Heart right ventricle (tissue), 16 donors: ENCODE results near the gene KRTAP23-1. TPM values are rescaled to one million over a fixed set of nuclear protein-coding genes. Genes with fewer than 3 reads are reported as not detected.

Experiments used
- ATAC-seq, 8 donors: fragments of 200-7000 bp; cut with Tn5 transposase; one replicate each; pipeline ENCODE4 v1.9.1; 2020; ENCODE audit warnings: mild to moderate bottlenecking in 8 of 8, moderate library complexity in 8 of 8, moderate number of reproducible peaks in 1 of 8
- DNase-seq, 2 donors: peaks; one replicate each; pipeline ENCODE4 v3.0.0-alpha.2; 2020
- H3K27ac ChIP-seq, 10 donors: fragments of 200-600 bp; sonication (generic) in 2 of 10; one replicate each; pipeline versions ENCODE4 v1.5.0 to v1.8.0; 2020 to 2022; ENCODE audit warnings: mild to moderate bottlenecking in 3 of 10
- H3K27me3 ChIP-seq, 7 donors: fragments of 200-600 bp; one replicate each; pipeline ENCODE4 v1.8.0; 2021 to 2022; ENCODE audit warnings: mild to moderate bottlenecking in 2 of 7
- H3K36me3 ChIP-seq, 9 donors: fragments of 200-600 bp; sonication (generic) in 1 of 9; one replicate each; pipeline versions ENCODE4 v1.5.0 to v1.8.0; 2020 to 2022; ENCODE audit warnings: mild to moderate bottlenecking in 2 of 9
- H3K4me1 ChIP-seq, 9 donors: fragments of 200-600 bp; sonication (generic) in 1 of 9; one replicate each; pipeline versions ENCODE4 v1.5.0 to v1.8.0; 2020 to 2022; ENCODE audit warnings: mild to moderate bottlenecking in 4 of 9
- H3K4me3 ChIP-seq, 10 donors: fragments of 200-600 bp; sonication (generic) in 2 of 10; one replicate each; pipeline versions ENCODE4 v1.5.0 to v1.8.0; 2020 to 2022; ENCODE audit warnings: mild to moderate bottlenecking in 7 of 10, moderate library complexity in 2 of 10
- H3K9me3 ChIP-seq, 11 donors: fragments of 200-600 bp in 10 of 11; sonication (generic) in 2 of 11; one replicate each; pipeline versions ENCODE4 v1.5.0 to v1.8.0; 2013 to 2022; ENCODE audit warnings: mild to moderate bottlenecking in 2 of 11, control low read depth in 1 of 11, moderate library complexity in 1 of 11
- WGBS, 2 donors: extraction: QIAGEN DNeasy Blood & Tissue Kit; methylation state at CpG; one replicate each; pipeline ENCODE4 v1.1.7; 2013; ENCODE audit warnings: inconsistent platforms in 1 of 2; 5-methylcytosine and 5-hydroxymethylcytosine counted together
- intact Hi-C, 10 donors: fragments of 100-400 bp; cut with DNase I; formaldehyde crosslinking; loops; one replicate each; pipeline versions ENCODE4 v1.11.1 to v1.14.2; 2022
- polyA plus RNA-seq, 2 donors: library from polyadenylated mRNA; stranded (reverse); fragments of 200-250 nt; gene quantifications; one replicate each; pipeline ENCODE4 v1.2.3, GENCODE V29; 2013
- total RNA-seq, 10 donors: library from RNA; stranded (reverse); fragmentation: NEBNext Ultra II Directional in 3 of 10; extraction: Animal tissue kit (Norgen Biotek cat#: 25700) in 3 of 10; gene quantifications; one replicate each; pipeline versions ENCODE4 v1.2.1 to v1.2.4, GENCODE V29; 2021 to 2023
- TF ChIP-seq, protein P1 (sequence below), 9 donors: fragments of 200-600 bp; sonication (generic) in 2 of 9; IDR thresholded peaks; one replicate each; pipeline versions ENCODE4 v1.5.0 to v1.8.0; 2021 to 2022; ENCODE audit warnings: antibody characterized with exemption in 9 of 9, mild to moderate bottlenecking in 5 of 9, moderate library complexity in 1 of 9
- donor health status: Arrhythmogenic right ventricular cardiomyopathy.
- donor health status: ischemic (EF 13 %, LVEDD 7.1; RV severe dilation, severe dysfunction).
- donor health status: healthy with polysubstance abuse.
- donor health status: DM: no; HTN: yes; CAD: no.
- donor health status: DM: no; HTN: no; CAD: no.
- donor health status: ischemic (EF 25% LVEDD 6.9; RV normal size, moderate dysfunction).
- donor health status: ischemic (EF 25% LVEDD 5.7; RV mildly dilated, moderate dysfunction).
- donor health status: healthy.
- donor health status: DM: yes; HTN: yes; CAD: no.
- donor health status: Ischemic cardiomyopathy.
- donor health status: ischemic (EF 35%, LVEDD 5.7; RV mildly dilated, moderate dysfunction).
- donor health status: nonischemic (EF 11% LVEDD 7.7; RV severe dilation, severe dysfunction).
- donor health status: DM: yes; HTN: yes; CAD: no.
- donor health status: PGD.
- donor health status: ischemic (EF 29% LVEDD 5.4; RV normal size, mild dysfunction).
- donor health status: nonischemic (EF 23%, LVEDD 6.1; RV moderate dilation, normal function).

Gene KRTAP23-1
- total and polyA plus RNA-seq, 12 donors, result not detected

DNA sequence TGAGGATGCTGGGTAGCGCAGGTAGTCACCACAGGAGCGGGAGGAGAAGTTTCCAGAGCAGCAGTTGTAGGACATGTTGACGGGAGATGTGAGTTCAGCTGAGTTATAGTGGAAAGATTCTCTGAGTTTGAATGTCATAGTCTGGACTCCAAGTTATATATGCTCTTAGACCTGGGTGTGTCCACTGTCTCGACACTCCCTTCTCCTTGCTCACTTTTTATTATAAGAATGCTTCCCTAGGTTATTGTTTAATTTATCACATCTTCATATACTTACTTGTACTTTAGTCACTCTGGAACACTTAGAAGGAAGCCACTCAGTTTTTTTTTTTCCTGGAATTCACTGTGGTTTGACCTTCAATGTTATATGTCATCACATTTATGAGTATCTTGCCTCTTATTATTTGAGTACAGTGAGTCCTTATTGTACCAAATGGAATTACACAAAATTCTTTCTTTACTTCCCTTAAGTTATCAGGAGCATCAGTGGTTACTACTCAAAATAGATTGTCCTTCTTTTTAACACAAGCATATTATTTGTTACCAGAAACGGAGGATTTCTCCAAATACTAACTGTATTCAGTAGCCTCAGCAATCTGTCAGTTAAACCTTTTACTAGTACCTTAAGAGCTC, 23.8 kb upstream of the KRTAP23-1 start, which contains the start of gene KRTAP13-2:
TSS of gene KRTAP13-2 (minus strand) at position 133 of the 632 bp plus-strand sequence. CDS start at position 75, 58 bp downstream.
- no peak within 1 kb of the TSS for H3K4me3 ChIP-seq
- TF ChIP-seq, protein P1, sequence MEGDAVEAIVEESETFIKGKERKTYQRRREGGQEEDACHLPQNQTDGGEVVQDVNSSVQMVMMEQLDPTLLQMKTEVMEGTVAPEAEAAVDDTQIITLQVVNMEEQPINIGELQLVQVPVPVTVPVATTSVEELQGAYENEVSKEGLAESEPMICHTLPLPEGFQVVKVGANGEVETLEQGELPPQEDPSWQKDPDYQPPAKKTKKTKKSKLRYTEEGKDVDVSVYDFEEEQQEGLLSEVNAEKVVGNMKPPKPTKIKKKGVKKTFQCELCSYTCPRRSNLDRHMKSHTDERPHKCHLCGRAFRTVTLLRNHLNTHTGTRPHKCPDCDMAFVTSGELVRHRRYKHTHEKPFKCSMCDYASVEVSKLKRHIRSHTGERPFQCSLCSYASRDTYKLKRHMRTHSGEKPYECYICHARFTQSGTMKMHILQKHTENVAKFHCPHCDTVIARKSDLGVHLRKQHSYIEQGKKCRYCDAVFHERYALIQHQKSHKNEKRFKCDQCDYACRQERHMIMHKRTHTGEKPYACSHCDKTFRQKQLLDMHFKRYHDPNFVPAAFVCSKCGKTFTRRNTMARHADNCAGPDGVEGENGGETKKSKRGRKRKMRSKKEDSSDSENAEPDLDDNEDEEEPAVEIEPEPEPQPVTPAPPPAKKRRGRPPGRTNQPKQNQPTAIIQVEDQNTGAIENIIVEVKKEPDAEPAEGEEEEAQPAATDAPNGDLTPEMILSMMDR (IDR thresholded peaks at IDR 0.05), result no peak
- ATAC-seq, result no peak
- no peak within 1 kb of the TSS for H3K27ac ChIP-seq
- no peaks in the 10 kb centered on the region for H3K27me3 ChIP-seq
- no peak for DNase-seq
- intact Hi-C loops, result no loop called here
- WGBS, 2 donors, result 85 to 86% methylated on average over 5 of the region's 5 CpGs
- H3K36me3 ChIP-seq, result no peaks in the 10 kb centered on the region
- no peaks in the 10 kb centered on the region for H3K4me1 ChIP-seq
- H3K9me3 ChIP-seq, result peaks cover 0 to 7% (median 0%) of the 10 kb centered on the region in 11 donors

- TF ChIP-seq, protein P1 (IDR thresholded peaks at IDR 0.05), result no peak
- ATAC-seq, result no peak
- Histone ChIP-seq H3K27me3 (no peaks in the 10 kb centered on the region), H3K9me3 (no peaks in the 10 kb centered on the region), H3K4me1 (no peaks in the 10 kb centered on the region), H3K27ac (no peak overlapping the region), H3K4me3 (no peak overlapping the region), H3K36me3 (no peaks in the 10 kb centered on the region)
- 63 to 64% methylated on average over 3 of the region's 3 CpGs for WGBS, 2 donors
- intact Hi-C loops, result no loop called here
- DNase-seq, result no peak
Measured at GRCh38 chr21:30355906-30356305, 7.5 kb upstream of the KRTAP23-1 start.

DNA sequence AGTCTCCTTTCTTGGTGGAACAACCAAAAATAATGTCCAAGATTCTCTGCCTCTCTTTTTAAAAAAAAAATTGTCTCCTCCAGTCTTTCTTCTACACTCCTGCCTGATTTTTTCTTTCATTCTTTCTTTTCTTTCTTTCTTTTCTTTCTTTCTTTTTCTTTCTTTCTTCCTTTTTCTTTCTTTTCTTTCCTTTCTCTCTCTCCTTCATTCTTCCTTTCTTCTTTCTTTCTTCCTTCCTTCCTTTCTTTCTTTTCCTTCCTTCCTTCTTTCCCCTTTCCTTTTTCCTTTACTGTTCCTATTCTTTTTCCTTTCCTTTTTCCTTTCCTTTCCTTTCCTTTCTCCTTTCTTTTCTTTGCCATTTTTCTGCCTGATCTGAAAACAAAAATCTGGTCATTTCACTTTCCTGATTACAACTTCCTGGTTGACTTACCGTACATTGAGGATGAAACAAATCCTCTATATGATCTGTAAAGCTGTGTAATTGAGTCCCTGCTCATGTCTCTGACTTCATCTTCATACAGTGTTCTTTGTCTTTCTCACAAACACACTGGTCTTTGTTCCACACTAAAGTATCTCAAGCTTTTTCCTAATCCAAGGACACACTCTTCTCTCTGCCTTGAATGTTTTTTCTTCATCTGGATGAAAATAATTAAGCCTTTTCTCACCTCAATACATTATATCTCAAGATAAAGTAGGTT, 6.1 kb upstream of the KRTAP23-1 start:
- ATAC-seq (no peak), DNase-seq (no peak)
- TF ChIP-seq, protein P1 (IDR thresholded peaks at IDR 0.05), result no peak
- intact Hi-C loops, result no loop called here
- H3K27me3 ChIP-seq, result no peaks in the 10 kb centered on the region
- H3K36me3 ChIP-seq, result no peaks in the 10 kb centered on the region
- no peak overlapping the region for H3K4me3 ChIP-seq
- H3K9me3 ChIP-seq, result no peaks in the 10 kb centered on the region
- H3K4me1 ChIP-seq, result no peaks in the 10 kb centered on the region
- 52 to 76% methylated on average over 1 of the region's 1 CpG for WGBS, 2 donors
- H3K27ac ChIP-seq, result no peak overlapping the region

- DNase-seq (no peak), ATAC-seq (no peak)
- Histone ChIP-seq H3K4me1 (no peaks in the 10 kb centered on the region), H3K36me3 (no peaks in the 10 kb centered on the region), H3K4me3 (no peak overlapping the region), H3K27ac (no peak overlapping the region), H3K27me3 (no peaks in the 10 kb centered on the region), H3K9me3 (no peaks in the 10 kb centered on the region)
- TF ChIP-seq, protein P1 (IDR thresholded peaks at IDR 0.05), result no peak
- WGBS, 2 donors, result 95 to 96% methylated on average over 1 of the region's 1 CpG
- intact Hi-C loops, result no loop called here
Measured at GRCh38 chr21:30351534-30351933, 3.1 kb upstream of the KRTAP23-1 start.
